Suprapubic skin (tissue), 4 donors: ENCODE measurements around the gene COL11A1. TPM values are rescaled to one million over a fixed set of nuclear protein-coding genes. Genes with fewer than 3 reads are reported as not detected.

ENCODE experiments used
- DNase-seq, 2 donors: peaks; one replicate each; pipeline ENCODE4 v3.0.0-alpha.2; 2019; ENCODE audit warnings: low spot score in 2 of 2
- H3K27ac ChIP-seq: fragments of 200-600 bp; sonication (generic); one replicate; pipeline ENCODE4 v1.5.1; 2019
- H3K27me3 ChIP-seq: fragments of 200-600 bp; sonication (generic); one replicate; pipeline ENCODE4 v1.5.1; 2019
- H3K36me3 ChIP-seq: fragments of 200-600 bp; sonication (generic); one replicate; pipeline ENCODE4 v1.5.1; 2019
- H3K4me1 ChIP-seq: fragments of 200-600 bp; sonication (generic); one replicate; pipeline ENCODE4 v1.5.1; 2019
- H3K4me3 ChIP-seq: fragments of 200-600 bp; sonication (generic); one replicate; pipeline ENCODE4 v1.5.1; 2019; ENCODE audit warnings: mild to moderate bottlenecking
- H3K9me3 ChIP-seq: fragments of 200-600 bp; sonication (generic); one replicate; pipeline ENCODE4 v1.5.1; 2019
- CTCF ChIP-seq, 2 donors: fragments of 200-600 bp in 1 of 2; fragments of 450-650 bp in 1 of 2; sonication (generic) in 1 of 2; IDR thresholded peaks; one replicate each; pipeline ENCODE4 v1.5.1; 2016 to 2019; ENCODE audit warnings: antibody characterized with exemption in 2 of 2, mild to moderate bottlenecking in 1 of 2, moderate library complexity in 1 of 2
- EP300 ChIP-seq: sonication (generic); formaldehyde crosslinking; IDR thresholded peaks from one replicate; pipeline ENCODE4 v1.6.1; 2017; ENCODE audit warnings: antibody characterized with exemption
- POLR2A ChIP-seq, 2 donors: fragments of 450-650 bp; IDR thresholded peaks; one replicate each; pipeline ENCODE4 v1.6.1; 2017; ENCODE audit warnings: antibody characterized with exemption in 2 of 2, mild to moderate bottlenecking in 2 of 2, moderate library complexity in 2 of 2
- POLR2AphosphoS5 ChIP-seq, 3 donors: sonication (generic); formaldehyde crosslinking; IDR thresholded peaks; one replicate each; pipeline ENCODE4 v1.6.1; 2017; ENCODE audit warnings: antibody characterized with exemption in 3 of 3
- WGBS: methylation state at CpG from one replicate; pipeline ENCODE4 v1.1.5; 2018; 5-methylcytosine and 5-hydroxymethylcytosine counted together
- total RNA-seq, 4 donors: library from RNA; depleted of rRNA; stranded (reverse); fragments of >200 nt; gene quantifications; one replicate each; pipeline ENCODE4 v1.1.0, GENCODE V29; 2016

Gene COL11A1
- total RNA-seq, 4 donors from 2014 or later = 1.6 to 9.8 (median 1.8) TPM; not detected in 1

GRCh38 chr1:102896771-102897170, 211.6 kb downstream of the COL11A1 start:
- Histone ChIP-seq H3K4me1 (no peaks in the 10 kb centered on the region), H3K27ac (no peak overlapping the region), H3K36me3 (no peaks in the 10 kb centered on the region), H3K27me3 (no peaks in the 10 kb centered on the region), H3K4me3 (no peak overlapping the region), H3K9me3 (no peaks in the 10 kb centered on the region)
- 68% methylated on average over 2 of the region's 2 CpGs for WGBS
- DNase-seq = no peak
- TF ChIP-seq POLR2AphosphoS5 (IDR thresholded peaks at IDR 0.05) (no peak), CTCF (IDR thresholded peaks at IDR 0.05) (no peak), POLR2A (IDR thresholded peaks at IDR 0.05) (no peak), EP300 (no peak)

- Histone ChIP-seq H3K27ac (no peak overlapping the region), H3K4me1 (no peaks in the 10 kb centered on the region), H3K9me3 (no peaks in the 10 kb centered on the region), H3K27me3 (no peaks in the 10 kb centered on the region), H3K4me3 (no peak overlapping the region), H3K36me3 (no peaks in the 10 kb centered on the region)
- no peak for DNase-seq
- TF ChIP-seq POLR2AphosphoS5 (IDR thresholded peaks at IDR 0.05) (no peak), CTCF (IDR thresholded peaks at IDR 0.05) (no peak), EP300 (no peak), POLR2A (IDR thresholded peaks at IDR 0.05) (no peak)
- 68% methylated on average over 5 of the region's 5 CpGs for WGBS
These were observed 212.0 kb downstream of the COL11A1 start for GRCh38 chr1:102896286-102896685.

GRCh38 chr1:102891868-102892625, 216.3 kb downstream of the COL11A1 start:
- 75% methylated on average over 4 of the region's 4 CpGs for WGBS
- Histone ChIP-seq H3K27me3 (no peaks in the 10 kb centered on the region), H3K4me1 (no peaks in the 10 kb centered on the region), H3K4me3 (no peak overlapping the region), H3K36me3 (no peaks in the 10 kb centered on the region), H3K27ac (no peak overlapping the region), H3K9me3 (no peaks in the 10 kb centered on the region)
- TF ChIP-seq CTCF (IDR thresholded peaks at IDR 0.05) (no peak), EP300 (no peak), POLR2AphosphoS5 (IDR thresholded peaks at IDR 0.05) (no peak), POLR2A (IDR thresholded peaks at IDR 0.05) (no peak)
- no peak for DNase-seq

GRCh38 chr1:102886638-102887037, 221.7 kb downstream of the COL11A1 start:
- Histone ChIP-seq H3K27ac (no peak overlapping the region), H3K36me3 (no peaks in the 10 kb centered on the region), H3K4me1 (no peaks in the 10 kb centered on the region), H3K27me3 (no peaks in the 10 kb centered on the region), H3K4me3 (no peak overlapping the region), H3K9me3 (no peaks in the 10 kb centered on the region)
- TF ChIP-seq CTCF (IDR thresholded peaks at IDR 0.05) = no peak
- TF ChIP-seq POLR2AphosphoS5 (IDR thresholded peaks at IDR 0.05) = no peak
- TF ChIP-seq EP300 = no peak
- no peak for TF ChIP-seq POLR2A (IDR thresholded peaks at IDR 0.05)
- no peak for DNase-seq
- WGBS = 51% methylated on average over 4 of the region's 4 CpGs

GRCh38 chr1:102884238-102884637, 224.1 kb downstream of the COL11A1 start:
- DNase-seq = no peak
- TF ChIP-seq EP300 (no peak), POLR2A (IDR thresholded peaks at IDR 0.05) (no peak), POLR2AphosphoS5 (IDR thresholded peaks at IDR 0.05) (no peak), CTCF (IDR thresholded peaks at IDR 0.05) (no peak)
- H3K4me3 ChIP-seq = no peak overlapping the region
- no peaks in the 10 kb centered on the region for H3K36me3 ChIP-seq
- no peaks in the 10 kb centered on the region for H3K4me1 ChIP-seq
- no peaks in the 10 kb centered on the region for H3K9me3 ChIP-seq
- no peak overlapping the region for H3K27ac ChIP-seq
- WGBS = 86% methylated on average over 4 of the region's 4 CpGs
- H3K27me3 ChIP-seq = no peaks in the 10 kb centered on the region
